IPS-18a (cell line): ENCODE data around the gene BYSL.

Experiments used
- H3K27ac ChIP-seq: one replicate; pipeline ENCODE4 v1.5.1; 2013; ENCODE audit warnings: low read length
- H3K27me3 ChIP-seq: one replicate; pipeline ENCODE4 v1.6.1; 2013; ENCODE audit warnings: mild to moderate bottlenecking, low read length; ENCODE audit not compliant: control insufficient read depth, insufficient read depth
- H3K36me3 ChIP-seq: one replicate; pipeline ENCODE4 v1.6.1; 2013; ENCODE audit warnings: low read depth, low read length; ENCODE audit not compliant: control insufficient read depth
- H3K4me1 ChIP-seq: one replicate; pipeline ENCODE4 v1.6.1; 2013; ENCODE audit warnings: low read depth, low read length; ENCODE audit not compliant: control insufficient read depth
- H3K4me3 ChIP-seq: one replicate; pipeline ENCODE4 v1.5.1; 2013; ENCODE audit warnings: low read length
- H3K9ac ChIP-seq: one replicate; pipeline ENCODE4 v1.6.1; 2013; ENCODE audit warnings: mild to moderate bottlenecking, low read length, moderate library complexity
- H3K9me3 ChIP-seq: one replicate; pipeline ENCODE4 v1.6.1; 2013; ENCODE audit warnings: low read depth, low read length; ENCODE audit not compliant: control insufficient read depth

BYSL gene

DNA sequence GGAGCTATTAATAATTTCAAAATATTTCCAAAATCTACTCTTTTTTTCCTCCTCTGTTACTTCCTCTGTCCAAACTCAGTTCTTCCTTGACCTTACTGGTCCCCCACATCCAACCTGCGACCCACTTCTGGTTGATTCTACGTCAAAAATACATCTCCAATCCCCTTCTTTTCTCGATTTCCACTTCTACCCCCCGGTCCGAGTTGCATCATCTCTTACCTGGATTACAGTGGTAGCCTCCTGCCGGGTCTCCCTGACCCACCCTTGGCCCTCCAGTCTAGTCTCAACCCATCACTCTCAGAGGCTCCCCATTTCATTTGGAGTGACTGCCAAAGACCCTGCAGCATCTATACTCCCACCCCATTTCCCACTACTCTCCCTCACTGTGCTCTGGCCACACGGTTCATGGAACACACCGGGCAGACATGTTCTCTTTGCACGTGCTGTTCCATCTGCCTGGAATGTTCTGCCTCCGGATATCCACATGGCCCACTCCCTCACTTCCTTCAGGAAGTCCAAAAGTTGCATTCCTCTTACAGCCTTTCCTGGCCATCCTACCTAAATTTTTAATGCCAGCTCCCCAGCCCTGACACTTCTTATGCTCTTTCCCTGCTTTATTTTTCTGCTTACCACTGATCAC lies 26.4 kb downstream of the BYSL start:
- H3K4me3 ChIP-seq = no peak overlapping the region
- H3K27ac ChIP-seq = no peak overlapping the region
- no peaks in the 10 kb centered on the region for H3K9me3 ChIP-seq
- H3K4me1 ChIP-seq = no peaks in the 10 kb centered on the region
- no peaks in the 10 kb centered on the region for H3K36me3 ChIP-seq
- H3K27me3 ChIP-seq = no peaks in the 10 kb centered on the region
- no peak overlapping the region for H3K9ac ChIP-seq

DNA sequence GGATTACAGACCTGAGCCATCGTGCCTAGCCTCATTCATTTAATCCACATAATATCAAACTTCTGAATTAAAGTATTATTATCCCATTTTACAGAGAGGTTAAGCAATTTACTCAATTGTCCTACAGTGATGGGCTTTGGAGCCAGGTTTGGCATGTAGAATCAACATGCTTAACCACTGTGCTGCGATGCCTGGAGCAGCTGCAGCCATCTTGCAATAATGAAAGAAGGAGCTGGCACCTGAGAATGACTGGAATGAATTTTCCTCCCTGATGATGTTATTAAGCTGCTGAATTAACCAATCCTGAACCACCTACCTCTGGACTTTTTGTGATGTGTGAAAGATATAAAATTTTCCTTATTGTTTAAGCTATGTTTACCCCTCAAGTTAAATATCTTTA lies 33.4 kb downstream of the BYSL start:
- no peaks in the 10 kb centered on the region for H3K36me3 ChIP-seq
- no peaks in the 10 kb centered on the region for H3K4me1 ChIP-seq
- no peak overlapping the region for H3K4me3 ChIP-seq
- H3K9ac ChIP-seq = no peak overlapping the region
- no peaks in the 10 kb centered on the region for H3K27me3 ChIP-seq
- H3K9me3 ChIP-seq = no peaks in the 10 kb centered on the region
- no peak overlapping the region for H3K27ac ChIP-seq

GRCh38 chr6:41955412-41955811 lies 34.1 kb downstream of the BYSL start:
- Histone ChIP-seq H3K27me3 (no peaks in the 10 kb centered on the region), H3K27ac (no peak overlapping the region), H3K4me1 (no peaks in the 10 kb centered on the region), H3K9me3 (no peaks in the 10 kb centered on the region), H3K4me3 (no peak overlapping the region), H3K36me3 (no peaks in the 10 kb centered on the region), H3K9ac (no peak overlapping the region)

- Histone ChIP-seq H3K9ac (no peak overlapping the region), H3K36me3 (no peaks in the 10 kb centered on the region), H3K27me3 (no peaks in the 10 kb centered on the region), H3K4me3 (no peak overlapping the region), H3K27ac (no peak overlapping the region), H3K9me3 (no peaks in the 10 kb centered on the region), H3K4me1 (no peaks in the 10 kb centered on the region)
Measured at GRCh38 chr6:41957117-41957516, 35.8 kb downstream of the BYSL start.

GRCh38 chr6:41958022-41958856 lies 36.9 kb downstream of the BYSL start:
- H3K4me3 ChIP-seq = no peak overlapping the region
- no peaks in the 10 kb centered on the region for H3K9me3 ChIP-seq
- H3K9ac ChIP-seq = no peak overlapping the region
- no peaks in the 10 kb centered on the region for H3K36me3 ChIP-seq
- H3K27ac ChIP-seq = no peak overlapping the region
- H3K27me3 ChIP-seq = no peaks in the 10 kb centered on the region
- H3K4me1 ChIP-seq = no peaks in the 10 kb centered on the region

- no peak overlapping the region for H3K4me3 ChIP-seq
- H3K27me3 ChIP-seq = no peaks in the 10 kb centered on the region
- no peak overlapping the region for H3K27ac ChIP-seq
- H3K9me3 ChIP-seq = no peaks in the 10 kb centered on the region
- H3K4me1 ChIP-seq = peaks cover 12% of the 10 kb centered on the region
- no peak overlapping the region for H3K9ac ChIP-seq
- no peaks in the 10 kb centered on the region for H3K36me3 ChIP-seq
Measured at GRCh38 chr6:41960028-41960427, 38.7 kb downstream of the BYSL start.

DNA sequence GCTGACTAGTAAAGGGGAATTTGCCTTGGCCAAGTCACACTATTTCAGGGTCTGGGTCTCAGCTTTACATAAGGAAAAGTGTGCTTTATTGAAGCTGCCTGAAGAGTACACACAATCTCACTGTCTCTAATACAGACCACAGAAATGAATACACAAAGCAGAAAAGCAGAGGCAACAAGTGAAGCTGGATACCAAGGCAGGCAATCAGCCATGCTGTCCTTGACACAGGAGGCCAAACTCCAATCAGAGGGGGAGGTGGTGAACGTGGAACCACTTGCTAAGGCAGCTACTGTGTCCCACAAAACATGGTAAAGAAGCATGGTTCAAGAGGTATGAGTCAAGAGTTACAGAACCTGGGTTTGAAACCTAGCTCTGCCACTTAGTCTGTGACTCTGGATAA lies 42.1 kb downstream of the BYSL start:
- Histone ChIP-seq H3K9ac (no peak overlapping the region), H3K4me3 (no peak overlapping the region), H3K4me1 (peaks cover 37% of the 10 kb centered on the region), H3K27me3 (no peaks in the 10 kb centered on the region), H3K9me3 (no peaks in the 10 kb centered on the region), H3K36me3 (no peaks in the 10 kb centered on the region), H3K27ac (no peak overlapping the region)

DNA sequence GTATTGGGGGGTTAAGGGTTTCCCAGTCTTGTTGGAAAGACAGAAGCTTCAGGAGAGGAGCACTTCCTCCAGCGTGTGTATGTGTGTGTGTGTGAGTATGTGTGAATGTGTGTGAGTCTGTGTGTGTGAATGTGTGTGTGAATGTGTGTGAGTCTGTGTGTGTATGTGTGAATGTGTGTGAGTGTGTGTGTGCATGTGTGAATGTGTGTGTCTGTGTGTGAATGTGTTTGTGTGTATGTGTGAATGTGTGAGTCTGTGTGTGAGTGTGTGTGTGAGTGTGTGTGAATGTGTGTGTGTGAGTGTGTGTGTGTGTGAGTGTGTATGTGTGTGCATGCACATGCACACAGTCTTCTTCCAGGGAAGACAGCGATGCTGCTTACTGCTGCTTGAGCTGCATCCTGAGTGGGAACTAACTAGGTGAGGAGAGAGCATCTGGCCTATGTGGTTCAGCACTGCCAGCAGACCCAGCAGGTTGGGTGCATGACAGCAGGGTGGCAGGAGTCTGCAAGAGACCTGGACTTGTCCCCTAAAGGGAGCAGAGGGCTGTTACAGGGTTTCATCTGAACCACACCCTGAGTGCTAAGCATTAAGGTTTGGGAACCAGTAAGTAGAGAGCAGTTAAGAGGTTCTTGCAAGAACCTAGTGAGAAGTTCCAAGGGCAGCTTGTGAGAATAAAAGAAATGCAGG lies 43.0 kb downstream of the BYSL start:
- no peaks in the 10 kb centered on the region for H3K27me3 ChIP-seq
- H3K4me1 ChIP-seq = peaks cover 37% of the 10 kb centered on the region
- H3K27ac ChIP-seq = no peak overlapping the region
- no peak overlapping the region for H3K4me3 ChIP-seq
- no peaks in the 10 kb centered on the region for H3K36me3 ChIP-seq
- no peaks in the 10 kb centered on the region for H3K9me3 ChIP-seq
- H3K9ac ChIP-seq = no peak overlapping the region

DNA sequence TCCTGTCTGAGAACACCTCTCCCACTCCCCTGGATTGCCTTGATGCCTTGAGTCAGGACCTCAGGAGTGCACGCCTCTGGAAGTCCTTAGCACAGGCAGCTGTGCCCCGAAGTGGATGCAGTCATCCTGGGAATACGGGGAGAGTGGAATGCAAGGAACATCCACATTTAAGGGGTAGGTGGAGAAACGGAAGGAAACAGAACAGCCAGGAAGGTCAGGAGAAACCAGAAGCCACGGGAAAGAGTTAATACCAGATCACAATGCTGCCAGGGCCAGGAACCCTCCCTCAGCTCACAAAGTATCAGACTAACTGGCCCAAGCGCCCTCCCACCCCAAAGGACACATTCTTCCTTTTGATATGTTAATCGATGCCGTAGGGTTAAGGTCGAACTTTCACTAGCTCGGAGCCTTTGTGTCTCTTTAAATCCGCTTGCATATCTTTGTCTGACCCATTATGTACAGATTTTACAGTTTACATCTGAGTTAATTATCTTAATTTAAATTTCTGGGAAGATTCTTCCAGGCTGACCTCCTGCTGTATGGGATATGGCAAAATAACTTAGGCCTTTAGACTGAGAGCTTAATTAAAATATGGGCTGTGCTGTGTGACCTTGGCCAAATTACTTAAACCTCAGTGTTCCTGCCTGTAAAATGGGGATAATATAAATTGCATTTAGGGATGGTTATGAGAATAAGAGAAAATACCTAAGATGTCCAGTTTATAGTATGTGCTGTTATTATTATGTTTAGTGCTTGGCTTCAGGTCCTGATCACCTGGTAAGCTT lies 44.3 kb downstream of the BYSL start:
- Histone ChIP-seq H3K9ac (peak overlapping the region; percentile 38), H3K9me3 (no peaks in the 10 kb centered on the region), H3K36me3 (no peaks in the 10 kb centered on the region), H3K4me3 (peak overlapping the region; percentile 34), H3K4me1 (peaks cover 37% of the 10 kb centered on the region), H3K27me3 (no peaks in the 10 kb centered on the region), H3K27ac (peak overlapping the region; percentile 76)

- H3K27ac ChIP-seq = peak overlapping the region; percentile 87
- no peak overlapping the region for H3K4me3 ChIP-seq
- no peaks in the 10 kb centered on the region for H3K36me3 ChIP-seq
- no peaks in the 10 kb centered on the region for H3K9me3 ChIP-seq
- H3K9ac ChIP-seq = peak overlapping the region; percentile 59
- peaks cover 37% of the 10 kb centered on the region for H3K4me1 ChIP-seq
- no peaks in the 10 kb centered on the region for H3K27me3 ChIP-seq
Measured at GRCh38 chr6:41966214-41966920, 45.1 kb downstream of the BYSL start.

DNA sequence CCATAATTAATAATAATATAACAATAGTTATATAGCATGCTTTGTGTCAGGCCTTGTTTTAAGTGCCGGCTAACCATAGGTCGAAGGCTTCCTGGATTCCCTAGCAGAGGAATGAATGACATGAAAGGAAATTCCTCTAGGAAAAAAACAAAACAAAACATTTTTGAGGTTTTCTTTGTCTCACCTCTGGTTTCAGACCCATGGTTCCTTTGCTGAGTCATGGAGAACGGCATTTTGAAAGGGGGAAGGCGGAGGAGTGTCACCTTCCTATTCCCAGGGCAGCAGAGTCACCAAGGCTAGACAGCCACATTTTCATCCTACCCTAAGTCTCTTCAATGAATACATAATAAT lies 45.6 kb downstream of the BYSL start:
- Histone ChIP-seq H3K4me1 (peaks cover 37% of the 10 kb centered on the region), H3K4me3 (no peak overlapping the region), H3K27ac (peak overlapping the region; percentile 87)

More for the DNA sequence above, 45.6 kb downstream of the BYSL start:
- H3K9me3 ChIP-seq = no peaks in the 10 kb centered on the region
- H3K27me3 ChIP-seq = no peaks in the 10 kb centered on the region
- H3K9ac ChIP-seq = peak overlapping the region; percentile 59
- no peaks in the 10 kb centered on the region for H3K36me3 ChIP-seq
